Esophagus muscularis mucosa (tissue), 4 donors: ENCODE results near the gene PCGF1. TPM values are rescaled to one million over a fixed set of nuclear protein-coding genes. Genes with fewer than 3 reads are reported as not detected.

ENCODE experiments used
- DNase-seq: peaks from one replicate; pipeline ENCODE4 v3.0.0-alpha.2; 2017; ENCODE audit errors: extremely low spot score
- H3K27ac ChIP-seq, 4 donors: fragments of 200-600 bp; sonication (generic); replicated peaks in 1 of 4; 1 replicate in 3 of 4; 2 replicates in 1 of 4; pipeline ENCODE4 v1.5.1; 2016 to 2019; ENCODE audit warnings: mild to moderate bottlenecking in 1 of 4
- H3K27me3 ChIP-seq, 4 donors: fragments of 200-600 bp; sonication (generic); one replicate each; pipeline versions ENCODE4 v1.5.1 to v1.6.0; 2016 to 2019
- H3K36me3 ChIP-seq, 4 donors: fragments of 200-600 bp; sonication (generic); one replicate each; pipeline ENCODE4 v1.5.1; 2016 to 2019
- H3K4me1 ChIP-seq, 4 donors: fragments of 200-600 bp; sonication (generic); one replicate each; pipeline ENCODE4 v1.5.1; 2016 to 2019
- H3K4me3 ChIP-seq, 4 donors: fragments of 200-600 bp; sonication (generic); 1 replicate in 2 of 4; 2 replicates in 2 of 4; pipeline ENCODE4 v1.5.1; 2016 to 2019; ENCODE audit warnings: mild to moderate bottlenecking in 4 of 4, moderate library complexity in 1 of 4
- H3K9me3 ChIP-seq, 4 donors: fragments of 200-600 bp; sonication (generic); 1 replicate in 3 of 4; 2 replicates in 1 of 4; pipeline ENCODE4 v1.5.1; 2016 to 2019
- EP300 ChIP-seq: sonication (generic); formaldehyde crosslinking; IDR thresholded peaks from one replicate; pipeline ENCODE4 v1.6.1; 2017; ENCODE audit warnings: antibody characterized with exemption
- POLR2A ChIP-seq: fragments of 450-650 bp; IDR thresholded peaks from one replicate; pipeline ENCODE4 v1.6.1; 2017; ENCODE audit warnings: antibody characterized with exemption, moderate library complexity, mild to moderate bottlenecking, low read depth
- POLR2AphosphoS5 ChIP-seq, 2 donors: sonication (generic); formaldehyde crosslinking; IDR thresholded peaks; one replicate each; pipeline ENCODE4 v1.6.1; 2017; ENCODE audit warnings: antibody characterized with exemption in 2 of 2
- WGBS: methylation state at CpG from one replicate; pipeline ENCODE4 v1.1.5; 2018; 5-methylcytosine and 5-hydroxymethylcytosine counted together
- intact Hi-C: fragments of 100-400 bp; cut with DNase I; formaldehyde crosslinking; loops from one replicate; pipeline ENCODE4 v1.15.1; 2023
- total RNA-seq, 4 donors: library from RNA; depleted of rRNA; stranded (reverse); fragments of >200 nt; gene quantifications; one replicate each; pipeline versions ENCODE4 v1.1.0 to v1.2.1, GENCODE V29; 2016
- TF ChIP-seq, protein P1 (sequence below), 3 experiments: fragments of 200-600 bp in 2 of 3; fragments of 450-650 bp in 1 of 3; sonication (generic) in 2 of 3; IDR thresholded peaks; one replicate each; pipeline ENCODE4 v1.5.1; 2017 to 2019; ENCODE audit warnings: antibody characterized with exemption in 3 of 3, mild to moderate bottlenecking in 2 of 3, moderate library complexity in 1 of 3

PCGF1 gene
- total RNA-seq, 4 donors from 2014 or later: 11.3 to 14.1 (median 12.7) TPM

DNA sequence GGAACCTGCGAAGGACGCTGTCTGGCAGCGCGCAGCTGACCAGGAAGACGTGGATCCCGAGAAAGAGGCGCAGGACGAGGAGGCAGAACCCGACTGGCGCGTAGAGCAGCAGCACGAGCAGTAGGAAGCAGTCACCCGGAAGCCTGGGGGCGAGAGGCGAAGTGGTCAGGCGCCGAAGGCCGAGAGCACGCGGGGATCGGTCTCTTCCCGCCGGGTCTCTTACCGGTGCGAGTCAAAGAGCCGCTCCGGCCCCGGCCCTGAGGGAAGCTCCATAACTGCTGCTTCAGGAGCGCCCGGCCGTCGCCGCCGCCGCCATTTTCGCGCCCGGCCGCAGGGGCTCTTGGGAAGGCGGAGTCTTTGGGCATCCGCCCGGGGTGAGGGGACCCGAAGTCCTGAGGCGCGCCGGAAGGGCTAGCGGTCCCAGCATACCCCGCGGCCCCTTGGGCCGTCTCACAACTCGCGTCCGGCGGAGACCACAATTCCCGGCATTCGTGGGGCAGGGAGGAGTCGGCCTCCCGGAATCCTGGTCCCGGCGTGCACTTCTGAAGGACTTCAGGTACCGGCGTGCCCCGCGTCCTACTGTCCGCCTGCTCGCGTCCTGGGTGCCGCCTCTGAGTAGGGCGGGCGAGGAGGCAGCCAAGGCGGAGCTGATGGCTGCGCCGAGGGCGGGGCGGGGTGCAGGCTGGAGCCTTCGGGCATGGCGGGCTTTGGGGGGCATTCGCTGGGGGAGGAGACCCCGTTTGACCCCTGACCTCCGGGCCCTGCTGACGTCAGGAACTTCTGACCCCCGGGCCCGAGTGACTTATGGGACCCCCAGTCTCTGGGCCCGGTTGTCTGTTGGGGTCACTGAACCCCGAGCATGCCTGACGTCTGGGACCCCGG is 22.1 kb upstream of the PCGF1 start, which contains the start of the genes AUP1 and HTRA2:
TSS of gene AUP1 (minus strand) at position 350 of the 882 bp plus-strand sequence. CDS start at position 273, 77 bp downstream.
TSS of gene HTRA2 (plus strand) at position 577 of the 882 bp plus-strand sequence. CDS start at position 651, 74 bp downstream.
- Histone ChIP-seq H3K4me3 (peak within 1 kb of the TSS; percentile 62 to 92 (median 86)), H3K27ac (peak within 1 kb of the TSS; percentile 83 to 89 (median 87)), H3K27me3 (no peaks in the 10 kb centered on the region), H3K4me1 (peaks cover 24 to 42% (median 33%) of the 10 kb centered on the region in 4 donors), H3K36me3 (peaks cover 30 to 58% (median 49%) of the 10 kb centered on the region in 4 donors), H3K9me3 (no peaks in the 10 kb centered on the region)
- 1% methylated on average over 36 of the region's 87 CpGs for WGBS
- DNase-seq: peak; percentile 99
- intact Hi-C loops: loop anchor here (1.0 to 5.0 kb wide), 4 partner anchors 25 to 58 kb away; partner anchors contain the start of gene DOK1
- TF ChIP-seq, protein P1, sequence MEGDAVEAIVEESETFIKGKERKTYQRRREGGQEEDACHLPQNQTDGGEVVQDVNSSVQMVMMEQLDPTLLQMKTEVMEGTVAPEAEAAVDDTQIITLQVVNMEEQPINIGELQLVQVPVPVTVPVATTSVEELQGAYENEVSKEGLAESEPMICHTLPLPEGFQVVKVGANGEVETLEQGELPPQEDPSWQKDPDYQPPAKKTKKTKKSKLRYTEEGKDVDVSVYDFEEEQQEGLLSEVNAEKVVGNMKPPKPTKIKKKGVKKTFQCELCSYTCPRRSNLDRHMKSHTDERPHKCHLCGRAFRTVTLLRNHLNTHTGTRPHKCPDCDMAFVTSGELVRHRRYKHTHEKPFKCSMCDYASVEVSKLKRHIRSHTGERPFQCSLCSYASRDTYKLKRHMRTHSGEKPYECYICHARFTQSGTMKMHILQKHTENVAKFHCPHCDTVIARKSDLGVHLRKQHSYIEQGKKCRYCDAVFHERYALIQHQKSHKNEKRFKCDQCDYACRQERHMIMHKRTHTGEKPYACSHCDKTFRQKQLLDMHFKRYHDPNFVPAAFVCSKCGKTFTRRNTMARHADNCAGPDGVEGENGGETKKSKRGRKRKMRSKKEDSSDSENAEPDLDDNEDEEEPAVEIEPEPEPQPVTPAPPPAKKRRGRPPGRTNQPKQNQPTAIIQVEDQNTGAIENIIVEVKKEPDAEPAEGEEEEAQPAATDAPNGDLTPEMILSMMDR (IDR thresholded peaks at IDR 0.05): peak in 1 of 3 experiments; percentile 20
- TF ChIP-seq POLR2A (peak; percentile 53), POLR2AphosphoS5 (IDR thresholded peaks at IDR 0.05) (peak; percentile 92 to 95), EP300 (no peak)

DNA sequence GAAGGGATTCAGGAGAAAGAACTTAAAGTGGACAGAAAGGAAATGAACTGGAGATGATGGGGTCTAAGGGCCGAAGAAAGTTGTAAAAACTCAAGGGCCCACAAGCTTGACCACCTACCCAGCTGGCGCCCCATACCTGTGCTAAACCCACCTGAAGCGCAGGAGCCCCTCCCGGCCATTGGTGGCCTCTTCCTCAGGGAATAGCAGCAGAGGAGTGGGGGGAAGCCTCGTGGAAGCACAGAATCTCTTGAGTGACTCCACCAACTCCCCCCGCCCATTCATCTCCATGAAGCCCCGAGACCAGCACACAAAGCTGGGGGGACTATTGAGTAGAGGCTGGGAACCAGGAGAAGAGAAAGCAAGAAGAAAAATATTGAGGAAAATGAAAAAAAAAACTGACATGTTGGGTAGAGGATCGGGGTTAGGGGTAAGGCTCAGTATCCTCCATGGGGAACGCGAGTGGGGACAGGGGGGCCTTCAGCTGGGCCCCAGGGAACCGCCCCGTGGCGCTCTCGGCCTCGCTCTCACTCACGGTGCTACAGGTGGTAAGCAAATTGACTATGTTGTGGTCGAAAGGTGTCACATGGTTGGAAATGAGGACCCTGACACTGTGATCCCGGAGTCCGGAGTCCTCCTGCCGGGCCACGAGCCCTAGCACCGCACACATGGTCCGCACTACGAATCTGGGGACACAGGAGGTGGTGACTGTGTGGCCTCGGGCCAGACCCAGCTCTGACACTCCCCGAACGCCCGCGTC is 21.3 kb upstream of the PCGF1 start:
- TF ChIP-seq, protein P1 (IDR thresholded peaks at IDR 0.05): no peak
- no peak for TF ChIP-seq EP300
- DNase-seq: no peak
- Histone ChIP-seq H3K4me3 (peak overlapping the region; percentile 62 to 92 (median 86)), H3K4me1 (peaks cover 24 to 42% (median 33%) of the 10 kb centered on the region in 4 donors), H3K27ac (peak overlapping the region; percentile 83 to 89 (median 87)), H3K36me3 (peaks cover 30 to 52% (median 47%) of the 10 kb centered on the region in 4 donors), H3K27me3 (no peaks in the 10 kb centered on the region), H3K9me3 (no peaks in the 10 kb centered on the region)
- WGBS: 26% methylated on average over 17 of the region's 29 CpGs
- intact Hi-C loops: loop anchor here (1.0 to 5.0 kb wide), 4 partner anchors 26 to 59 kb away; partner anchors contain the start of gene DOK1

DNA sequence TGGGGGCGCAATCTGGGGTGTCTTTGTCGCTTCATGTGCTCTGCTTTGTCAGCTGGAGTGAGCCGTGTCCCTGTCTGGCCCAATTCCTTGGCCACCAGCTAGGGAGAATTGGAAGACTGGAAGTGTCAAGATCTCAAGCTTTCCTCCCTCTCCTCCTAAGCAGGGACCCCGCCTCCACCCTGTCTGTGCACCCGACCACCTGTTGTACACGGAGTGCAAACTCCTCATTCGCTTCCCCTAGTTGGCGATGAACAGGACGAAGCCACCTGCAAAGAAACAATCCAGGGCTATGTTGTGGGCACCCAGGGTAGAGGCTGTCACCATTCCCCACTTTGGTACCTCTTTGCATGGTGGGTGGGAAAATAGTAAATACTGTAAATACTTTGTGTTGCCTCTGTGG is 20.2 kb upstream of the PCGF1 start:
- Histone ChIP-seq H3K27me3 (no peaks in the 10 kb centered on the region), H3K27ac (no peak overlapping the region), H3K36me3 (peaks cover 27 to 42% (median 37%) of the 10 kb centered on the region in 4 donors), H3K4me1 (peaks cover 24 to 42% (median 33%) of the 10 kb centered on the region in 4 donors), H3K9me3 (no peaks in the 10 kb centered on the region), H3K4me3 (no peak overlapping the region)
- no peak for DNase-seq
- 91% methylated on average over 9 of the region's 9 CpGs for WGBS
- intact Hi-C loops: loop anchor here (2.0 to 5.0 kb wide), 3 partner anchors 25 to 60 kb away; no protein-coding TSS in a partner anchor
- TF ChIP-seq EP300: no peak
- no peak for TF ChIP-seq POLR2A
- TF ChIP-seq, protein P1 (IDR thresholded peaks at IDR 0.05): no peak
- no peak for TF ChIP-seq POLR2AphosphoS5 (IDR thresholded peaks at IDR 0.05)

DNA sequence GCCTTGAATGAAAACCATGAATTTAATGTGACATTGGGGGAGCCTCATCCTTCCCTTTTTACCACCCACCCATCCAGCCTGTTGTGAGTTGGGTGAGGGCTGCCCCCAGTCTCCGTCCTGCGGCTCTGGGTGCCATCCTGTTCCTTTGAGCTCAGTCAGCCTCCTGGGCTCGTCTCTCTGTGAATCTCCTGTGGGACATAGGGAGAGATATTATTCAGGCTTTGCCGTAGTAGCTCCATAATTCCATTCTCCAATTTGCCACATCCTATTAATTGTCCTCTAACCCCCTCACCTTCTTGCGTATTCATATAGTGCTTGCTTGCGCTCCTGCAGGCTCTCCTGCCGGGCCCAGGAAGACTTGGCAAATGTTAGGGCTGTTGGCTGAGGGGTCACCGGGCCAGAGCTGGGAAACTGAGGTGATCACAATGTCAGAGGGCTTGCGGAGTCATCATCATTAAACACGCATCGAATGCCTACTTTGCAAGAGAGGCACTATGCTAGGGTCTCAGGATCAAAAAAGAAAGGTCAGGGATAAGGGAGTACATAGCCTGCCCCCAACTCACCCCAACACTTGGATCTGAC is 19.2 kb upstream of the PCGF1 start:
- H3K27me3 ChIP-seq: no peaks in the 10 kb centered on the region
- H3K4me3 ChIP-seq: no peak overlapping the region
- intact Hi-C loops: loop anchor here (5.0 kb wide), 2 partner anchors 39 to 61 kb away; no protein-coding TSS in a partner anchor
- no peak for DNase-seq
- WGBS: 97% methylated on average over 9 of the region's 11 CpGs
- H3K9me3 ChIP-seq: no peaks in the 10 kb centered on the region
- peaks cover 24 to 38% (median 32%) of the 10 kb centered on the region in 4 donors for H3K4me1 ChIP-seq
- TF ChIP-seq, protein P1 (IDR thresholded peaks at IDR 0.05): no peak
- TF ChIP-seq POLR2A: no peak
- no peak overlapping the region for H3K27ac ChIP-seq
- peaks cover 24 to 34% (median 30%) of the 10 kb centered on the region in 4 donors for H3K36me3 ChIP-seq
